Measurements from ENCODE around the gene FARSA.
"Not testable (repeated sequence)": the region's sequence is repeated elsewhere in the genome, so short reads cannot be mapped to it uniquely, and the experiment has no call there.

Gene FARSA

GRCh38 chr19:12937093-12937926 lies 3.8 kb upstream of the FARSA start:
- peak; percentile 49 for DNase-seq

GRCh38 chr19:12936582-12936981 lies 3.1 kb upstream of the FARSA start:
- DNase-seq, result peak; percentile 23

- DNase-seq, result no peak
Measured at GRCh38 chr19:12935071-12935470, 1.6 kb upstream of the FARSA start.

GRCh38 chr19:12932392-12933286 lies 872 bp downstream of the FARSA start:
- no peak for DNase-seq

GRCh38 chr19:12930002-12930645 lies 3.4 kb downstream of the FARSA start:
- DNase-seq, result no peak

GRCh38 chr19:12924621-12925310 lies 8.7 kb downstream of the FARSA start:
- DNase-seq, result no peak

- no peak for DNase-seq
Measured at GRCh38 chr19:12922959-12923358, 10.6 kb downstream of the FARSA start.

GRCh38 chr19:12921047-12921446 lies 12.5 kb downstream of the FARSA start:
- peak; percentile 14 for DNase-seq

GRCh38 chr19:12918253-12918652 lies 15.3 kb downstream of the FARSA start:
- no peak for DNase-seq

- DNase-seq, result not testable (repeated sequence)
Measured at GRCh38 chr19:12915860-12916259, 17.7 kb downstream of the FARSA start.

GRCh38 chr19:12913851-12914690 lies 19.4 kb downstream of the FARSA start:
- DNase-seq, result peak; percentile 85

GRCh38 chr19:12913011-12913561 lies 20.4 kb downstream of the FARSA start:
- peak; percentile 98 for DNase-seq

- peak; percentile 95 for DNase-seq
Measured at GRCh38 chr19:12912571-12912970, 20.9 kb downstream of the FARSA start.

- no peak for DNase-seq
Measured at GRCh38 chr19:12907166-12907565, 26.3 kb downstream of the FARSA start.

GRCh38 chr19:12899891-12900518 lies 33.5 kb downstream of the FARSA start:
- no peak for DNase-seq

GRCh38 chr19:12896460-12896859 lies 37.1 kb downstream of the FARSA start:
- DNase-seq, result no peak

GRCh38 chr19:12893582-12893981 lies 39.9 kb downstream of the FARSA start:
- no peak for DNase-seq

- DNase-seq, result no peak
Measured at GRCh38 chr19:12891553-12892021, 41.9 kb downstream of the FARSA start.

- peak; percentile 97 for DNase-seq
Measured at GRCh38 chr19:12890787-12891552, 42.5 kb downstream of the FARSA start, which contains the start of gene GCDH. TSS of gene GCDH (plus strand) at chr19:12891160. CDS start at chr19:12891305, 145 bp downstream.

- DNase-seq, result not testable (repeated sequence)
Measured at GRCh38 chr19:12890299-12890786, 43.2 kb downstream of the FARSA start.
